ENCODE results near the gene EEFSEC. TPM values are rescaled to one million over a fixed set of nuclear protein-coding genes. Genes with fewer than 3 reads are reported as not detected.

Gene EEFSEC
- polyA plus RNA-seq, 1 donor from 2014 or later = 4.6 TPM

GRCh38 chr3:128404276-128405068 is 251.2 kb downstream of the EEFSEC start:
- Histone ChIP-seq H2AFZ (ENCODE audit: low read depth, low read length) (no peak overlapping the region), H3K27ac (ENCODE audit: low read length) (no peak overlapping the region), H3K4me3 (ENCODE audit: low read length) (no peak overlapping the region), H3K79me2 (replicated peaks; ENCODE audit: insufficient read depth, low read length) (no peaks in the 10 kb centered on the region), H3K4me2 (ENCODE audit: low read length) (no peak overlapping the region), H3K27me3 (ENCODE audit: insufficient read depth, low read depth, low read length) (no peaks in the 10 kb centered on the region), H3K9ac (ENCODE audit: low read length) (no peak overlapping the region), H4K20me1 (ENCODE audit: insufficient read depth) (no peaks in the 10 kb centered on the region), H3K9me3 (ENCODE audit: low read length) (no peaks in the 10 kb centered on the region), H3K9me2 (ENCODE audit: insufficient read depth, low read length) (no peaks in the 10 kb centered on the region), H3K36me3 (ENCODE audit: insufficient read depth, low read length) (no peaks in the 10 kb centered on the region), H3F3A (ENCODE audit: insufficient read depth, low read length, poor library complexity, severe bottlenecking) (no peaks in the 10 kb centered on the region)
- TF ChIP-seq SMC3 (conservative IDR thresholded peaks at IDR 0.05; ENCODE audit: poor library complexity) (no peak), TAF1 (IDR thresholded peaks at IDR 0.05; ENCODE audit: low read depth) (no peak), EZH2 (IDR thresholded peaks at IDR 0.05; ENCODE audit: borderline replicate concordance, insufficient read depth, low read length, poor library complexity, severe bottlenecking) (no peak), REST (IDR thresholded peaks at IDR 0.05; ENCODE audit: borderline replicate concordance) (no peak), MXI1 (conservative IDR thresholded peaks at IDR 0.05; ENCODE audit: poor library complexity, severe bottlenecking) (no peak), POLR2AphosphoS5 (IDR thresholded peaks at IDR 0.05) (no peak), CTCF (IDR thresholded peaks at IDR 0.05; ENCODE audit: poor library complexity, severe bottlenecking) (no peak), RAD21 (conservative IDR thresholded peaks at IDR 0.05) (no peak), EP300 (conservative IDR thresholded peaks at IDR 0.05; ENCODE audit: poor library complexity, severe bottlenecking) (no peak)

GRCh38 chr3:128405554-128406277 is 252.4 kb downstream of the EEFSEC start:
- H3K36me3 ChIP-seq (ENCODE audit: insufficient read depth, low read length) = no peaks in the 10 kb centered on the region
- no peak overlapping the region for H2AFZ ChIP-seq (ENCODE audit: low read depth, low read length)
- H3K27me3 ChIP-seq (ENCODE audit: insufficient read depth, low read depth, low read length) = no peaks in the 10 kb centered on the region
- H3F3A ChIP-seq (ENCODE audit: insufficient read depth, low read length, poor library complexity, severe bottlenecking) = no peaks in the 10 kb centered on the region
- no peaks in the 10 kb centered on the region for H4K20me1 ChIP-seq (ENCODE audit: insufficient read depth)
- no peak overlapping the region for H3K4me2 ChIP-seq (ENCODE audit: low read length)
- no peak overlapping the region for H3K4me3 ChIP-seq (ENCODE audit: low read length)
- H3K9me2 ChIP-seq (ENCODE audit: insufficient read depth, low read length) = no peaks in the 10 kb centered on the region
- no peak overlapping the region for H3K27ac ChIP-seq (ENCODE audit: low read length)
- no peaks in the 10 kb centered on the region for H3K9me3 ChIP-seq (ENCODE audit: low read length)
- no peaks in the 10 kb centered on the region for H3K79me2 ChIP-seq (replicated peaks; ENCODE audit: insufficient read depth, low read length)
- TF ChIP-seq CTCF (IDR thresholded peaks at IDR 0.05; ENCODE audit: poor library complexity, severe bottlenecking) (no peak), MXI1 (conservative IDR thresholded peaks at IDR 0.05; ENCODE audit: poor library complexity, severe bottlenecking) (no peak), POLR2AphosphoS5 (IDR thresholded peaks at IDR 0.05) (no peak), TAF1 (IDR thresholded peaks at IDR 0.05; ENCODE audit: low read depth) (no peak), EP300 (conservative IDR thresholded peaks at IDR 0.05; ENCODE audit: poor library complexity, severe bottlenecking) (no peak), REST (IDR thresholded peaks at IDR 0.05; ENCODE audit: borderline replicate concordance) (no peak), RAD21 (conservative IDR thresholded peaks at IDR 0.05) (no peak), SMC3 (conservative IDR thresholded peaks at IDR 0.05; ENCODE audit: poor library complexity) (no peak), EZH2 (IDR thresholded peaks at IDR 0.05; ENCODE audit: borderline replicate concordance, insufficient read depth, low read length, poor library complexity, severe bottlenecking) (no peak)
- no peak overlapping the region for H3K9ac ChIP-seq (ENCODE audit: low read length)

Data from neural cell (in vitro differentiated cells).